GM21526 (cell line): Measurements from ENCODE around the gene RYR1.
"Not testable (repeated sequence)": the region's sequence is repeated elsewhere in the genome, so short reads cannot be mapped to it uniquely, and the experiment has no call there.

ENCODE experiments used
- ATAC-seq: cut with Tn5 transposase; IDR thresholded peaks from one replicate; pipeline ENCODE4 v1.9.1; 2021; ENCODE audit warnings: moderate library complexity; ENCODE audit not compliant: unreplicated experiment, low FRiP score

RYR1 gene

GRCh38 chr19:38485541-38486285, 52.2 kb downstream of the RYR1 start:
- no peak for ATAC-seq

DNA sequence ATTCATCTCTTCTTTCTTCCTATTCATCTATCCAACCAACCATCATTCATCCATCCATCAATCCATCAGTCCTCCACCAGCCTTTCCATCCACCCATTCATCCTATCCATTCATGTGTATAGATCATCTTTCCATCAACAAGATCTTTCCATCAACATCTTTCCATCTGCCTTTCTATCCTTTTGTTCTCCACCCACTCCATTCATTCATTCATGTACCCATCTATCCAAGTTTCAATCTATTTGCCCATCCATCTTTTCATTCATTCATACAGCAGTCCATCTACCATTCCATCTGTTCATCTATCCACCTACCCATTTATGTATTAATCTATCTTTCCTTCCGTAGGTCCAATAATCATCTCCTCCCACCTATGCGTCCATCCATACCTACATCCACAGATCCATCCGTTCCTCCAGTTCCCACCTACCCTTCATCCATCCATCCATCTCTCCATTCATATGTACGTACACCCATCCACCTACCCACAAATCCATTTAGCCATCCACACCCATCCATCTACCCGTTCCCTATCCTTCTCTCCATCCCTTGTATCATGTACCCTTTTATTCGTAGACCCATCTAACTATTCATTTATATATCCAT, 53.3 kb downstream of the RYR1 start:
- ATAC-seq = no peak

- ATAC-seq = no peak
These were observed 54.6 kb downstream of the RYR1 start for GRCh38 chr19:38488096-38488495.

- no peak for ATAC-seq
These were observed 55.4 kb downstream of the RYR1 start for GRCh38 chr19:38488776-38489481.

DNA sequence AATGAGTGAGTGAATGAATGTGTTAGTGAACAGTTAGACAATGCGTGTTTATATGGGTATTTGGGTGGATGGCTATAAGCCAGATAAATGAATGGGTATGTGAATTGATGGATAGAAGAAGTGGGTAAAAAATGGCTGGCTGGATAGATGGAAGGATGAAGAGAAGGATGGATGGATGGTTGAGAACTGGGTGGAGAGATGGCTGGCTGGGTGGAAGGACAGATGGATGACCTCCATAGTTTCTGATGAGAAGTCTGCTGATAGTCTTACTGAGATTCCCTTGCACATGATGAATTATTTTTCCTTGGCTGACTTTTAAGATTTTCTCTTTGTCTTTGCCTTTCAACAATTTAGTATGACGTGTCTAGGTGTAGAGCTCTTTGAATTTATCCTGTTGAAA, 57.4 kb downstream of the RYR1 start:
- no peak for ATAC-seq

DNA sequence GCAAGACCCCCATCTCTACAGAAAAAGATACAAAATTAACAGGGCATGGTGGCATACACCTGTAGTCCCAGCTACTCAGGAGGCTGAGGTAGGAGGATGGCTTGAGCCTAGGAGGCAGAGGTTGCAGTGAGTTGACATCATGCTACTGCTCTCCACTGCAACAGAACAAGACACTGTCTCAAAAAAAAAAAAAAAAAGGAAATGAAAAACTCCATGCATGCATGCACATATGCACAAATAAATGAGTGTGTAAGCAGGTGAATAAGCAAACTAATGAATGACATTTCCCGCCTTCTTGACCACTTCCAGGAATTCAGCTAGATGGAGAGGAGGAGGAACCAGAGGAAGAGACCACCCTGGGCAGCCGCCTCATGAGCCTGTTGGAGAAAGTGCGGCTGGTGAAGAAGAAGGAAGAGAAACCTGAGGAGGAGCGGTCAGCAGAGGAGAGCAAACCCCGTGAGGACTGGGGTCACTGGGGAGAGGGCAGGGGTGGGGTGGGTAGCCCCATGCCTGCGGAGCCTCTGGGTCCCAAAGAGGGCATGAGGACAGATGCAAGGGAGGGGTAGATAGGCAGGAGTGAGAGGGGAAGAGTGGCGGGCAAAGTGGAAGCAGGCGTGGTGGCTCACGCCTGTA, 58.8 kb downstream of the RYR1 start:
- no peak for ATAC-seq

- ATAC-seq = no peak
These were observed 60.9 kb downstream of the RYR1 start for GRCh38 chr19:38494379-38494778.

DNA sequence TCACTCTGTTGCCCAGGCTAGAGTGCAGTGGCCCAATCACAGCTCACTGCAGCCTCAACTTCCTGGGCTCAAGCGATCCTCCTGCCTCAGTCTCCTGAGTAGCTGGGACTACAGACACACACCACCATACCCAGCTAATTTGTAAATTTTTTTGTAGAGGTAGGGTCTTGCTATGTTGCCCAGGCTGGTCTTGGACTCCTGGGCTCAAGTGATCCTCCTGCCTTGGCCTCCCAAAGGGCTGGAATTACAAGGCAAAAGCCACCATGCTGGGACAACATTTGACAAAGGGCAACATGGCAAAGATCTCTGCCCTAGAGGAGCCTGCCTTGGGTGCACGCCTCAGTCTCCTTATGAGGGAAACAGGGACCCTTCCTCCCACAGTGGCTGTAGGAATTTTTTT, 61.9 kb downstream of the RYR1 start:
- not testable (repeated sequence) for ATAC-seq

GRCh38 chr19:38496116-38496515, 62.6 kb downstream of the RYR1 start:
- no peak for ATAC-seq

DNA sequence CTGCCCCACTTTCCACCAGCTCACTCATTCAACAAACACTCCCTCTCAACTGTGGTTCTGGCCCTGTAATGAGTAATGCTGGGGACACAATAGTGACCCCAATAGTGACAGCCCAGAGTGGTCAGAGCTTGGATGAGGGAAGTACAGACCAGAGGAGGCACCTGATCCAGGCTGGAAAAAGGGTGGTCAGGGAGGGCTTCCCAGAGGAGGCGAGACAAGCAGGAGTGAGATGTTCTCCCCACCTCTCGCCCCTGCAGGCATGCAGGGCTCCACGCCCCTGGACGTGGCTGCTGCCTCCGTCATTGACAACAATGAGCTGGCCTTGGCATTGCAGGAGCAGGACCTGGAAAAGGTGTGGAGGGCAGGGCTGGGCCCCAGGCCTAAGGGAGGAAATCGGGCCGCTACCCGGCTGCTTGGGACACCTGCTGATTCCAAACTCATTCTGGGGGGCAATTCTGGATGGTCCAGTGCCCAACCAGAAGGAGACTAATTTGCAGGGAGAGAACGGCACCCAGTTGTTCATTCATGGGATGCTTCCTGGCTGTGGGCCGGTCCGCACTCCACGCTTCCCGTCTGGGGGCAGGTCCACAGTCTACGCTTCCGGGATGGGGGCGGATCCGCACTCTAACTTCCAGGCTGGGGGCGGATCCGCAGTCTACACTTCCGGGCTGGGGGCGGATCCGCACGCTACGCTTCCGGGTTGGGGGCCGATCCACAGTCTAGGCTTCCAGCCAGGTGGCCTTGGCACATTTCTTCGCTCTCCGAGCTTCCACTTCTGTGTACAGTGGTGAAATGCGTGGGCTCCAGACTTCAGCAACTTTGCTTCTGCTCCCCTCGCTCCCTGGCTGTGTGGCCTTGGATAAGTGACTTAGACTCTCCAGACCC, 63.4 kb downstream of the RYR1 start:
- no peak for ATAC-seq

- ATAC-seq = no peak
These were observed 64.4 kb downstream of the RYR1 start for GRCh38 chr19:38497907-38498306.

- no peak for ATAC-seq
These were observed 66.0 kb downstream of the RYR1 start for GRCh38 chr19:38499532-38499931.

DNA sequence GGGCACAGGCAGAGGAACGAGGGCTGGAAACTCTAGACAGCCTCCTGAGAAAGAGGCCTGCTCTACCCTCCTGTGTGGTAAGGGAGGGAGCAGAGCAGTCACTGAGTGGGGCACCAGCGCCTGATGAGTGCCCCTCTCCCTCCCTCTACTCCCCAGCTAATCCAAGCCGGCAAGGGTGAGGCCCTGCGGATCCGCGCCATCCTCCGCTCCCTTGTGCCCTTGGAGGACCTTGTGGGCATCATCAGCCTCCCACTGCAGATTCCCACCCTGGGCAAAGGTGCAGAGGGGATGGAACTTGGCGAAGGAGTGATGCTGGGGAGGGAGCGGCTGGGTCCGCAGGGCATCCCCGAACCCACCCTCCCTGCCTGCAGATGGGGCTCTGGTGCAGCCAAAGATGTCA, 67.0 kb downstream of the RYR1 start:
- no peak for ATAC-seq

GRCh38 chr19:38502410-38503076, 69.1 kb downstream of the RYR1 start:
- no peak for ATAC-seq

GRCh38 chr19:38503077-38503410, 69.6 kb downstream of the RYR1 start:
- ATAC-seq = no peak

GRCh38 chr19:38505958-38506357, 72.5 kb downstream of the RYR1 start:
- ATAC-seq = no peak

DNA sequence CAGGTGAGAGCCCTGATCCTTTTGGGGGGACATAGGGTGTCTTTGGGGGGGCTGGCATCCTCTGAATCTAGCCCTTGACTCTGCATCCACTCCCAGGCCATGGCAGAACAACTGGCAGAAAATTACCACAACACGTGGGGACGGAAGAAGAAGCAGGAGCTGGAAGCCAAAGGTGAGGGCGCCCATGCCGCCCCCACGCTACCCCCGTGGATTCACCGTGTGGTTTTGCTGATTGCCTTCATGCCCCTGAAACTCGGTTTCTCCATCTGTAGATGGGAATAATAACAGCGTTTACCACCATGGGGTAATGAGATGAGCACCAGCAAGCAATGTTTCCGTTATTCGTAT, 72.9 kb downstream of the RYR1 start:
- ATAC-seq = no peak

DNA sequence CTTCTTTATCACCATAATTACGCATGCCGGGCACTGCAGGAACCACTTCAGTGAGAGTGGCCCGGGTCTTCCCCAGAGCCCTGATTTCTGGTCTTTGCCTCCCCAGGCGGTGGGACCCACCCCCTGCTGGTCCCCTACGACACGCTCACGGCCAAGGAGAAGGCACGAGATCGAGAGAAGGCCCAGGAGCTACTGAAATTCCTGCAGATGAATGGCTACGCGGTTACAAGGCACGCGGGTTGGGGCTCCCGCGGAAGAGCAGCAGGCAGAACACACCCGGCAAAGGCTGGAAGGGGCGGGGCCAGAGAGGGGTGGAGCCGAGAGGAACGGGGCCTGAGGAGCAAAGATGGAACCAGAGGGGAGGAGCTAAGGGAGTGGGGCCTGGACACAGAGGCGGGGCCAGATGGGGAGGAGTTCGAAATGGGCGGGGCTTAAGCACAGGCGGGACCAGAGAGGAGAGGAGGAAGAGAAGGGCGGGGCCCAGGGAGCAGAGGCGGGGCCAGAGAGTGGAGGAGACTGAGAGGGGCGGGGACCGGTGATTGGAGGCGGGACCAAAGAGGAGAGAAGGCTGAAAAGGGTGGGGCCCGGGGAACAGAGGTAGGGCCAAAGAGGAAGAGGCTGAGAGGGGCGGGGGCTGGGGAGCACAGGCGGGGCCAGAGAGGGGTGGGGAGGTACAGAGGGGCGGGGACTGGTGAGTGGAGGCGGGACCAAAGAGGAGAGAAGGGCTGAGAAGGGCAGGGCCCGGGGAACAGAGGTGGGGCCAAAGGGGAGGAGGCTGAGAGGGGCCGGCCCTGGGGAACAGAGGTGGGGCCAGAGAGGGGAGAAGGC, 73.4 kb downstream of the RYR1 start:
- peak; percentile 67 for ATAC-seq

- no peak for ATAC-seq
These were observed 74.1 kb downstream of the RYR1 start for GRCh38 chr19:38507551-38508127.
